GM21390 (cell line): Measurements from ENCODE around the gene ZNF593.

ENCODE experiments used
- ATAC-seq: cut with Tn5 transposase; IDR thresholded peaks from one replicate; pipeline ENCODE4 v1.9.1; 2021; ENCODE audit not compliant: unreplicated experiment

Gene ZNF593

GRCh38 chr1:26168410-26169197 is 1.1 kb upstream of the ZNF593 start, which contains the start of gene C1orf232:
Gene C1orf232 (minus strand): TSS chr1:26168963. CDS start chr1:26168499, 464 bp downstream.
- no peak for ATAC-seq

GRCh38 chr1:26169198-26169554 is 532 bp upstream of the ZNF593 start:
- no peak for ATAC-seq

- no peak for ATAC-seq
Observed at GRCh38 chr1:26170472-26170821, 739 bp downstream of the ZNF593 start.

- ATAC-seq: no peak
Observed at GRCh38 chr1:26171084-26172072, 1.7 kb downstream of the ZNF593 start, which contains the start of gene ZNF593OS. Gene ZNF593OS (minus strand): TSS chr1:26171832. CDS start chr1:26171661, 171 bp downstream.

GRCh38 chr1:26175346-26175745 is 5.6 kb downstream of the ZNF593 start:
- no peak for ATAC-seq

- ATAC-seq: no peak
Observed at GRCh38 chr1:26177182-26177684, 7.5 kb downstream of the ZNF593 start, which contains the start of gene CNKSR1. Gene CNKSR1 (plus strand): TSS chr1:26177491. CDS start chr1:26177548, 57 bp downstream.

GRCh38 chr1:26180010-26180506 is 10.3 kb downstream of the ZNF593 start:
- no peak for ATAC-seq

- no peak for ATAC-seq
Observed at GRCh38 chr1:26181586-26182382, 12.1 kb downstream of the ZNF593 start.

- no peak for ATAC-seq
Observed at GRCh38 chr1:26182383-26182696, 12.6 kb downstream of the ZNF593 start.

- ATAC-seq: no peak
Observed at GRCh38 chr1:26184086-26184485, 14.4 kb downstream of the ZNF593 start.

GRCh38 chr1:26184883-26185282 is 15.2 kb downstream of the ZNF593 start:
- ATAC-seq: no peak

GRCh38 chr1:26187882-26188281 is 18.2 kb downstream of the ZNF593 start:
- ATAC-seq: no peak

- ATAC-seq: no peak
Observed at GRCh38 chr1:26188477-26188876, 18.8 kb downstream of the ZNF593 start.

- no peak for ATAC-seq
Observed at GRCh38 chr1:26189331-26189730, 19.6 kb downstream of the ZNF593 start.

GRCh38 chr1:26189751-26190275 is 20.1 kb downstream of the ZNF593 start:
- ATAC-seq: no peak

- no peak for ATAC-seq
Observed at GRCh38 chr1:26190373-26190987, 20.8 kb downstream of the ZNF593 start, which contains the start of gene CATSPER4. Gene CATSPER4 (plus strand): TSS chr1:26190602. CDS start chr1:26190628, 26 bp downstream.

- ATAC-seq: no peak
Observed at GRCh38 chr1:26191739-26192138, 22.0 kb downstream of the ZNF593 start.

GRCh38 chr1:26195805-26196204 is 26.1 kb downstream of the ZNF593 start:
- ATAC-seq: no peak

GRCh38 chr1:26197301-26197700 is 27.6 kb downstream of the ZNF593 start:
- no peak for ATAC-seq

GRCh38 chr1:26197813-26198212 is 28.1 kb downstream of the ZNF593 start:
- no peak for ATAC-seq
